H1 (cell line): ENCODE measurements around the gene EXT2. TPM values are rescaled to one million over a fixed set of nuclear protein-coding genes. Genes with fewer than 3 reads are reported as not detected.

Source experiments
- CTCF ChIA-PET: fragments of 300-600 bp; sonication (Branson Sonifier 250); formaldehyde crosslinking; loops from one replicate; lab custom pipeline; 2021; ENCODE audit not compliant: partially characterized antibody; lab: Charles Lee
- POLR2A ChIA-PET: fragments of 300-600 bp; sonication (Branson Sonifier 250); formaldehyde crosslinking; loops from one replicate; lab custom pipeline; 2021; ENCODE audit warnings: inconsistent platforms; ENCODE audit not compliant: partially characterized antibody; lab: Charles Lee
- DNase-seq, 2 experiments: peaks; one replicate each; pipeline versions ENCODE4 v3.0.0 to v3.0.0-alpha.2; 2010 to 2022; ENCODE audit warnings: low spot score in 2 of 2, low read depth in 1 of 2, mixed read lengths in 1 of 2
- FAIRE-seq: peaks from 2 replicates; lab custom pipeline; 2011; peaks lifted over from hg19 to GRCh38; lab: Jason Lieb, UNC
- H2AFZ ChIP-seq: 2 replicates; pipeline ENCODE4 v1.8.1; 2012; ENCODE audit warnings: low read length, inconsistent platforms
- H2AK5ac ChIP-seq: 2 replicates; pipeline ENCODE4 v1.6.1; 2013; ENCODE audit warnings: low read depth, low read length
- H2BK120ac ChIP-seq: replicated peaks from 2 replicates; pipeline ENCODE3; 2013; ENCODE audit warnings: low read depth, low read length, inconsistent platforms
- H2BK12ac ChIP-seq: 2 replicates; pipeline ENCODE4 v1.6.1; 2013; ENCODE audit warnings: low read depth, low read length
- H2BK15ac ChIP-seq: 2 replicates; pipeline ENCODE4 v1.6.1; 2013; ENCODE audit warnings: low read length
- H2BK20ac ChIP-seq: 2 replicates; pipeline ENCODE4 v1.6.1; 2013; ENCODE audit warnings: low read length
- H2BK5ac ChIP-seq: 2 replicates; pipeline ENCODE4 v1.6.1; 2013; ENCODE audit warnings: low read depth, low read length
- H3K14ac ChIP-seq: 2 replicates; pipeline ENCODE4 v1.6.1; 2013; ENCODE audit warnings: inconsistent platforms; ENCODE audit not compliant: insufficient read length
- H3K18ac ChIP-seq: 2 replicates; pipeline ENCODE4 v1.6.1; 2013; ENCODE audit warnings: low read length; ENCODE audit errors: extremely low read depth
- H3K23ac ChIP-seq: 2 replicates; pipeline ENCODE4 v1.6.1; 2013; ENCODE audit warnings: inconsistent platforms; ENCODE audit not compliant: insufficient read length
- H3K23me2 ChIP-seq: 2 replicates; pipeline ENCODE4 v1.6.1; 2013; ENCODE audit warnings: low read depth, low read length
- H3K27ac ChIP-seq: 2 replicates; pipeline ENCODE4 v1.6.1; 2011; ENCODE audit warnings: low read depth, low read length, inconsistent platforms
- H3K27me3 ChIP-seq, 4 experiments: replicated peaks in 1 of 4; 1 replicate in 1 of 4; 2 replicates in 3 of 4; pipeline versions ENCODE4 v1.6.1 to v1.8.1; 2011 to 2013; ENCODE audit warnings: low read length in 3 of 4, mild to moderate bottlenecking in 3 of 4, inconsistent platforms in 2 of 4, mixed read lengths in 2 of 4, moderate library complexity in 1 of 4; ENCODE audit not compliant: control insufficient read depth in 3 of 4, insufficient read depth in 3 of 4; ENCODE audit errors: extremely low read depth in 1 of 4
- H3K36me3 ChIP-seq, 4 experiments: 2 replicates each; pipeline versions ENCODE4 v1.6.1 to v1.8.1; 2011 to 2013; ENCODE audit warnings: mild to moderate bottlenecking in 4 of 4, low read length in 3 of 4, moderate library complexity in 2 of 4, control low read depth in 1 of 4, inconsistent platforms in 1 of 4; ENCODE audit not compliant: insufficient read depth in 4 of 4, control insufficient read depth in 2 of 4
- H3K4ac ChIP-seq: replicated peaks from 2 replicates; pipeline ENCODE3; 2013; ENCODE audit warnings: low read length, low read depth, mixed read lengths, inconsistent platforms; ENCODE audit not compliant: insufficient read length
- H3K4me1 ChIP-seq, 4 experiments: replicated peaks in 1 of 4; 1 replicate in 1 of 4; 2 replicates in 3 of 4; pipeline versions ENCODE4 v1.6.1 to v1.8.1; 2011 to 2013; ENCODE audit warnings: low read length in 3 of 4, inconsistent platforms in 2 of 4, mixed read lengths in 1 of 4; ENCODE audit not compliant: insufficient read depth in 4 of 4, control insufficient read depth in 3 of 4
- H3K4me2 ChIP-seq, 2 experiments: 2 replicates each; pipeline versions ENCODE4 v1.6.1 to v1.8.1; 2011 to 2013; ENCODE audit warnings: low read depth in 2 of 2, low read length in 2 of 2, control low read depth in 1 of 2, inconsistent platforms in 1 of 2, mild to moderate bottlenecking in 1 of 2; ENCODE audit not compliant: insufficient read depth in 1 of 2
- H3K4me3 ChIP-seq, 4 experiments: fragments of 200-600, 300-600 bp in 1 of 4; sonication (generic), shearing (Covaris generic), sonication (Bioruptor Twin) in 1 of 4; 2 replicates each; pipeline versions ENCODE4 v1.5.1 to v1.8.1; 2011 to 2016; ENCODE audit warnings: low read length in 4 of 4, low read depth in 3 of 4, control low read depth in 2 of 4, inconsistent platforms in 2 of 4, mild to moderate bottlenecking in 2 of 4, mixed read lengths in 1 of 4, moderate library complexity in 1 of 4; ENCODE audit not compliant: insufficient read depth in 2 of 4; ENCODE audit errors: extremely low read depth in 1 of 4
- H3K56ac ChIP-seq: replicated peaks from 2 replicates; pipeline ENCODE3; 2013; ENCODE audit warnings: low read depth, mild to moderate bottlenecking, mixed read lengths, low read length, inconsistent platforms; ENCODE audit not compliant: insufficient read length
- H3K79me1 ChIP-seq: 2 replicates; pipeline ENCODE4 v1.6.1; 2013; ENCODE audit warnings: low read depth, low read length, control low read depth
- H3K79me2 ChIP-seq, 2 experiments: 2 replicates each; pipeline versions ENCODE4 v1.6.1 to v1.8.1; 2012 to 2013; ENCODE audit warnings: low read length in 2 of 2, mild to moderate bottlenecking in 2 of 2, inconsistent platforms in 1 of 2; ENCODE audit not compliant: insufficient read depth in 2 of 2, control insufficient read depth in 1 of 2
- H3K9ac ChIP-seq, 4 experiments: replicated peaks in 1 of 4; 1 replicate in 1 of 4; 2 replicates in 3 of 4; pipeline versions ENCODE4 v1.6.1 to v1.8.1; 2011 to 2013; ENCODE audit warnings: low read depth in 3 of 4, low read length in 3 of 4, control low read depth in 2 of 4, mild to moderate bottlenecking in 2 of 4, moderate library complexity in 2 of 4, inconsistent platforms in 1 of 4; ENCODE audit errors: extremely low read depth in 1 of 4
- H3K9me3 ChIP-seq, 2 experiments: 2 replicates each; pipeline versions ENCODE4 v1.6.1 to v1.8.1; 2012 to 2013; ENCODE audit warnings: mild to moderate bottlenecking in 2 of 2, moderate library complexity in 2 of 2, control low read depth in 1 of 2, inconsistent platforms in 1 of 2, low read depth in 1 of 2, low read length in 1 of 2, mixed read lengths in 1 of 2; ENCODE audit not compliant: insufficient read depth in 2 of 2
- H4K20me1 ChIP-seq, 2 experiments: replicated peaks in 1 of 2; 2 replicates each; pipeline versions ENCODE3 to v1.8.1; 2011 to 2013; ENCODE audit warnings: inconsistent platforms in 2 of 2, low read length in 2 of 2, mild to moderate bottlenecking in 1 of 2; ENCODE audit not compliant: insufficient read depth in 2 of 2, control insufficient read depth in 1 of 2
- H4K5ac ChIP-seq: 2 replicates; pipeline ENCODE4 v1.6.1; 2013; ENCODE audit warnings: low read length, low read depth, mixed read lengths, inconsistent platforms; ENCODE audit not compliant: insufficient read length
- H4K8ac ChIP-seq: 2 replicates; pipeline ENCODE4 v1.8.0; 2013; ENCODE audit warnings: mild to moderate bottlenecking, moderate library complexity, low read length, inconsistent platforms; ENCODE audit not compliant: insufficient read depth; ENCODE audit errors: extremely low read depth
- H4K91ac ChIP-seq: replicated peaks from 2 replicates; pipeline ENCODE3; 2013; ENCODE audit warnings: low read length, mixed read lengths, inconsistent platforms; ENCODE audit not compliant: insufficient read length
- WGBS, 2 experiments: shearing (Covaris generic) in 1 of 2; methylation state at CpG; one replicate each; pipeline versions ENCODE4 v1.1.6 to v1.1.7; 2013 to 2015; ENCODE audit warnings: low lambda C conversion rate in 2 of 2, mixed read lengths in 2 of 2, inconsistent platforms in 1 of 2, low coverage in 1 of 2, missing lambda C conversion rate in 1 of 2; ENCODE audit not compliant: insufficient replicate concordance in 2 of 2, insufficient coverage in 1 of 2, insufficient read length in 1 of 2; ENCODE audit errors: extremely low coverage in 1 of 2, missing lambda C conversion rate in 1 of 2; 5-methylcytosine and 5-hydroxymethylcytosine counted together
- polyA plus RNA-seq, 7 experiments: library from polyadenylated mRNA; depleted of rRNA in 3 of 7; stranded (reverse) in 5 of 7; unstranded in 2 of 7; fragments of >200 nt in 5 of 7; fragments of 200-250 nt in 2 of 7; gene quantifications; 1 replicate in 5 of 7; 2 replicates in 1 of 7; 4 replicates in 1 of 7; pipeline versions ENCODE4 v1.2.1 to v1.2.3, GENCODE V29; 2011 to 2013; ENCODE audit warnings: missing spikeins in 2 of 7, mixed read lengths in 2 of 7
- total RNA-seq: library from RNA; stranded (reverse); fragmentation: NEBNext Ultra II Directional; extraction: Animal tissue kit (Norgen Biotek cat#: 25700); gene quantifications from 2 replicates; pipeline ENCODE4 v1.2.1, GENCODE V29; 2021

The EXT2 gene
- total and polyA plus RNA-seq, 2 of the 8 experiments (the other 6 are each of a cell fraction or from before 2014, with no cell fraction given) = 29.8 to 42.8 TPM

DNA sequence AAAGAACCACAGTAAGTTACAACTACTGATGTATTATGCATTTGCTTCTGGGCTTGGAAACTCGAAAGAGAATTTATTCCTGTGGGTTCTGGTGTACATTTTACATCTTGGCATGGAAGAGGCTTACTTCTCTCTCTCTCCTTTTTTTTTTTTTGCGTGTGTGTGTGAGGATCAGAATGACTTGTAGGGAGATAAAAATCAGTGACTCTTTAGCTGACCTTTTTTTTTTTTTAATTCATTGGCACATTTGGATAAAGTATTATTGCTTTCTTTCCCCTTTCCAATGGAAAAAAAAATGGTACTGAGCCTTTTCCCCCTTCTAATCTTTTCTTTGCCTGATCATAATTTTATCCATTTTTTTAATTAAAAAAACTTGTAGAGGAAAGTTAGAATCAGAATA, 43.5 kb downstream of the EXT2 start:
- H4K8ac ChIP-seq = no peak overlapping the region
- no peak overlapping the region for H2BK120ac ChIP-seq
- POLR2A ChIA-PET = no interaction called here
- no peak overlapping the region for H3K14ac ChIP-seq
- no peak overlapping the region for H2BK5ac ChIP-seq
- no peak overlapping the region for H2BK12ac ChIP-seq
- no peak overlapping the region for H2AK5ac ChIP-seq
- H3K9ac ChIP-seq = no peak overlapping the region
- no peak for DNase-seq
- no peaks in the 10 kb centered on the region for H3K4me1 ChIP-seq
- CTCF ChIA-PET = interaction anchor here (0.6 to 1.6 kb wide), 13 partner anchors 8 to 149 kb away, joined by 3 to 8 read pairs (median 3); no protein-coding TSS in a partner anchor
- H3K18ac ChIP-seq = no peak overlapping the region
- no peak for FAIRE-seq
- no peak overlapping the region for H3K4ac ChIP-seq
- H4K20me1 ChIP-seq = no peaks in the 10 kb centered on the region
- H3K23me2 ChIP-seq = no peaks in the 10 kb centered on the region
- H3K23ac ChIP-seq = no peak overlapping the region
- H2BK20ac ChIP-seq = no peak overlapping the region
- no peaks in the 10 kb centered on the region for H3K79me1 ChIP-seq
- no peak overlapping the region for H2BK15ac ChIP-seq
- H3K4me2 ChIP-seq = no peak overlapping the region
- 79% methylated on average over 2 of the region's 2 CpGs; no CpG with 5 or more reads in 1 of the 2 experiments for WGBS, 2 experiments
- no peak overlapping the region for H3K4me3 ChIP-seq
- no peaks in the 10 kb centered on the region for H3K27me3 ChIP-seq
- H3K9me3 ChIP-seq = no peaks in the 10 kb centered on the region
- H3K56ac ChIP-seq = no peak overlapping the region
- no peaks in the 10 kb centered on the region for H3K79me2 ChIP-seq
- no peak overlapping the region for H4K91ac ChIP-seq
- no peak overlapping the region for H3K27ac ChIP-seq
- no peak overlapping the region for H4K5ac ChIP-seq
- H3K36me3 ChIP-seq = no peaks in the 10 kb centered on the region
- H2AFZ ChIP-seq = no peak overlapping the region
